SK-N-SH treated with all-trans-retinoic acid at 6 μM for 48 hours (cell line): ENCODE results near the gene PPP1R13B.

Experiments used
- ATAC-seq: fragments of 200-7000 bp; cut with Tn5 transposase; 3 replicates; pipeline ENCODE4 v1.9.1; 2020; ENCODE audit warnings: mild to moderate bottlenecking, moderate library complexity
- ARNTL ChIP-seq: fragments of 450-650 bp; formaldehyde crosslinking; IDR thresholded peaks from 2 replicates; pipeline ENCODE4 v1.5.0; 2020; ENCODE audit warnings: low read depth, mild to moderate bottlenecking, moderate library complexity, borderline replicate concordance
- BACH2 ChIP-seq: fragments of 250-450 bp; sonication (Bioruptor Pico); IDR thresholded peaks from 2 replicates; pipeline ENCODE4 v1.9.0; 2021; ENCODE audit warnings: mild to moderate bottlenecking, borderline replicate concordance
- CREB5 ChIP-seq: fragments of 250-450 bp; sonication (Bioruptor Pico); IDR thresholded peaks from 2 replicates; pipeline ENCODE4 v1.5.1; 2020; ENCODE audit warnings: low read depth, mild to moderate bottlenecking, moderate library complexity
- CSDC2 ChIP-seq: fragments of 250-450 bp; sonication (Bioruptor Pico); IDR thresholded peaks from 2 replicates; pipeline ENCODE4 v1.5.0; 2020; ENCODE audit warnings: mild to moderate bottlenecking, moderate library complexity
- CSRNP3 ChIP-seq: fragments of 250-450 bp; sonication (Bioruptor Pico); IDR thresholded peaks from 2 replicates; pipeline ENCODE4 v1.5.1; 2021; ENCODE audit warnings: mild to moderate bottlenecking, moderate library complexity
- ESRRG ChIP-seq: fragments of 250-450 bp; sonication (Bioruptor Pico); IDR thresholded peaks from 2 replicates; pipeline ENCODE4 v1.6.1; 2021; ENCODE audit warnings: mild to moderate bottlenecking
- GLIS3 ChIP-seq: fragments of 250-450 bp; sonication (Bioruptor Pico); IDR thresholded peaks from 2 replicates; pipeline ENCODE4 v1.5.0; 2020; ENCODE audit warnings: mild to moderate bottlenecking, moderate library complexity
- ISL1 ChIP-seq: fragments of 250-450 bp; sonication (Bioruptor Pico); IDR thresholded peaks from 2 replicates; pipeline ENCODE4 v2.1.2; 2022; ENCODE audit warnings: mild to moderate bottlenecking, moderate library complexity
- OSR1 ChIP-seq: fragments of 250-450 bp; sonication (Bioruptor Pico); IDR thresholded peaks from 2 replicates; pipeline ENCODE4 v1.8.0; 2022; ENCODE audit warnings: moderate library complexity, mild to moderate bottlenecking, inconsistent platforms
- POU6F1 ChIP-seq: fragments of 250-450 bp; sonication (Bioruptor Pico); IDR thresholded peaks from 2 replicates; pipeline ENCODE4 v1.8.0; 2021; ENCODE audit warnings: low read depth, mild to moderate bottlenecking, moderate library complexity, borderline replicate concordance
- PPARA ChIP-seq: fragments of 250-450 bp; sonication (Bioruptor Pico); IDR thresholded peaks from 2 replicates; pipeline ENCODE4 v1.5.0; 2020; ENCODE audit warnings: mild to moderate bottlenecking, borderline replicate concordance
- SNAI2 ChIP-seq: fragments of 250-450 bp; sonication (Bioruptor Pico); IDR thresholded peaks from 2 replicates; pipeline ENCODE4 v1.5.0; 2020; ENCODE audit warnings: mild to moderate bottlenecking, moderate library complexity
- TCF4 ChIP-seq: fragments of 250-450 bp; sonication (Bioruptor Pico); IDR thresholded peaks from 2 replicates; pipeline ENCODE4 v1.8.0; 2021; ENCODE audit warnings: mild to moderate bottlenecking, moderate library complexity, borderline replicate concordance
- TOX ChIP-seq: fragments of 250-450 bp; sonication (Bioruptor Pico); IDR thresholded peaks from 2 replicates; pipeline ENCODE4 v1.8.0; 2021; ENCODE audit warnings: mild to moderate bottlenecking, moderate library complexity, borderline replicate concordance
- TSHZ2 ChIP-seq: fragments of 250-450 bp; sonication (Bioruptor Pico); IDR thresholded peaks from 2 replicates; pipeline ENCODE4 v1.5.0; 2020; ENCODE audit warnings: mild to moderate bottlenecking, moderate library complexity
- ZFP3 ChIP-seq: fragments of 250-450 bp; sonication (Bioruptor Pico); IDR thresholded peaks from 2 replicates; pipeline ENCODE4 v1.5.0; 2020; ENCODE audit warnings: mild to moderate bottlenecking, moderate library complexity
- ZFP30 ChIP-seq: fragments of 450-650 bp; formaldehyde crosslinking; IDR thresholded peaks from 2 replicates; pipeline ENCODE4 v1.5.0; 2022; ENCODE audit warnings: mild to moderate bottlenecking, moderate library complexity
- ZNF565 ChIP-seq: fragments of 450-650 bp; formaldehyde crosslinking; conservative IDR thresholded peaks from 2 replicates; pipeline ENCODE4 v1.5.0; 2020; ENCODE audit warnings: low read depth, mild to moderate bottlenecking, moderate library complexity
- ZNF70 ChIP-seq: fragments of 450-650 bp; formaldehyde crosslinking; IDR thresholded peaks from 2 replicates; pipeline ENCODE4 v1.5.0; 2020; ENCODE audit warnings: mild to moderate bottlenecking, moderate library complexity
- ZNF8 ChIP-seq: fragments of 450-650 bp; formaldehyde crosslinking; IDR thresholded peaks from 2 replicates; pipeline ENCODE4 v1.5.0; 2020; ENCODE audit warnings: mild to moderate bottlenecking, moderate library complexity

The PPP1R13B gene

GRCh38 chr14:103856105-103856504, 8.7 kb upstream of the PPP1R13B start (continued):
- no peak for TF ChIP-seq CSRNP3

- no peak for TF ChIP-seq GLIS3 (CRISPR knock-in tag)
- TF ChIP-seq OSR1 (CRISPR knock-in tag) = no peak
- TF ChIP-seq ZNF70 (CRISPR knock-in tag) = no peak
- TF ChIP-seq CSRNP3 = no peak
- no peak for TF ChIP-seq ARNTL
- TF ChIP-seq SNAI2 (CRISPR knock-in tag) = no peak
- TF ChIP-seq ZFP3 (CRISPR knock-in tag) = no peak
- no peak for TF ChIP-seq CREB5
- no peak for TF ChIP-seq BACH2 (CRISPR knock-in tag)
- no peak for TF ChIP-seq ISL1 (CRISPR knock-in tag)
- TF ChIP-seq CSDC2 = no peak
- TF ChIP-seq ZNF565 (CRISPR knock-in tag) = no peak
- TF ChIP-seq PPARA (CRISPR knock-in tag) = no peak
- no peak for TF ChIP-seq TOX
- no peak for TF ChIP-seq TCF4 (CRISPR knock-in tag)
- TF ChIP-seq TSHZ2 (CRISPR knock-in tag) = no peak
- TF ChIP-seq ESRRG (CRISPR knock-in tag) = no peak
- no peak for TF ChIP-seq ZFP30 (CRISPR knock-in tag)
- TF ChIP-seq POU6F1 (CRISPR knock-in tag) = no peak
- ATAC-seq = no peak
These were observed 8.3 kb upstream of the PPP1R13B start for GRCh38 chr14:103855734-103856095.

- TF ChIP-seq BACH2 (CRISPR knock-in tag) = no peak
- no peak for TF ChIP-seq ZNF8 (CRISPR knock-in tag)
- TF ChIP-seq CSRNP3 = no peak
- no peak for TF ChIP-seq ISL1 (CRISPR knock-in tag)
- TF ChIP-seq, all 23 proteins: peak for 0
- ATAC-seq = peak; percentile 37; the same call in 1 of the 3 replicates
These were observed 7.7 kb upstream of the PPP1R13B start for GRCh38 chr14:103854822-103855733.
